CD14-positive monocyte (primary cell): ENCODE results near the gene TNPO3. TPM values are rescaled to one million over a fixed set of nuclear protein-coding genes. Genes with fewer than 3 reads are reported as not detected.

Experiments used
- DNase-seq, 3 donors: peaks; one replicate each; pipeline ENCODE4 v3.0.0-alpha.2; 2011 to 2022
- H2AFZ ChIP-seq: 2 replicates; pipeline ENCODE4 v1.6.0; 2012; ENCODE audit warnings: mild to moderate bottlenecking, low read depth, low read length, inconsistent platforms; ENCODE audit not compliant: insufficient read depth, poor library complexity, severe bottlenecking
- H3K27ac ChIP-seq, 2 donors: 1 replicate in 1 of 2; 2 replicates in 1 of 2; pipeline ENCODE4 v1.5.1; 2012 to 2013; ENCODE audit warnings: low read length in 2 of 2, control low read depth in 1 of 2, inconsistent platforms in 1 of 2, low read depth in 1 of 2, mild to moderate bottlenecking in 1 of 2
- H3K27me3 ChIP-seq, 2 donors: one replicate each; pipeline versions ENCODE4 v1.6.0 to v1.6.1; 2011 to 2013; ENCODE audit warnings: low read length in 2 of 2; ENCODE audit not compliant: control insufficient read depth in 2 of 2, insufficient read depth in 2 of 2
- H3K36me3 ChIP-seq, 2 donors: replicated peaks in 1 of 2; 1 replicate in 1 of 2; 2 replicates in 1 of 2; pipeline versions ENCODE4 v1.5.1 to v1.6.1; 2012 to 2013; ENCODE audit warnings: low read length in 2 of 2, control low read depth in 1 of 2, inconsistent platforms in 1 of 2, mild to moderate bottlenecking in 1 of 2; ENCODE audit not compliant: insufficient read depth in 2 of 2, control insufficient read depth in 1 of 2
- H3K4me1 ChIP-seq, 2 donors: 1 replicate in 1 of 2; 2 replicates in 1 of 2; pipeline versions ENCODE4 v1.5.1 to v1.6.1; 2012 to 2013; ENCODE audit warnings: low read length in 2 of 2, control low read depth in 1 of 2, inconsistent platforms in 1 of 2, mild to moderate bottlenecking in 1 of 2, moderate library complexity in 1 of 2; ENCODE audit not compliant: insufficient read depth in 2 of 2, control insufficient read depth in 1 of 2
- H3K4me2 ChIP-seq: replicated peaks from 2 replicates; pipeline ENCODE3; 2012; ENCODE audit warnings: low read length, moderate library complexity, mild to moderate bottlenecking; ENCODE audit not compliant: poor library complexity, severe bottlenecking; ENCODE audit errors: extremely low read depth
- H3K4me3 ChIP-seq, 3 experiments: fragments of 200-600 bp in 1 of 3; sonication (generic) in 1 of 3; replicated peaks in 1 of 3; 1 replicate in 2 of 3; 2 replicates in 1 of 3; pipeline ENCODE4 v1.5.1; 2011 to 2013; ENCODE audit warnings: low read length in 3 of 3, mild to moderate bottlenecking in 3 of 3, control low read depth in 2 of 3, low read depth in 2 of 3, inconsistent platforms in 1 of 3, moderate library complexity in 1 of 3
- H3K79me2 ChIP-seq: 2 replicates; pipeline ENCODE4 v1.6.0; 2012; ENCODE audit warnings: mild to moderate bottlenecking, control low read depth, inconsistent platforms, low read length, moderate library complexity; ENCODE audit not compliant: insufficient read depth
- H3K9ac ChIP-seq: 2 replicates; pipeline ENCODE4 v1.6.0; 2017; ENCODE audit warnings: low read length, mild to moderate bottlenecking; ENCODE audit not compliant: insufficient read depth, poor library complexity, severe bottlenecking
- H3K9me3 ChIP-seq, 2 donors: replicated peaks in 1 of 2; 1 replicate in 1 of 2; 2 replicates in 1 of 2; pipeline versions ENCODE4 v1.5.1 to v1.6.1; 2012 to 2013; ENCODE audit warnings: low read length in 2 of 2, control low read depth in 1 of 2; ENCODE audit not compliant: control insufficient read depth in 1 of 2, insufficient read depth in 1 of 2
- H4K20me1 ChIP-seq: 2 replicates; pipeline ENCODE4 v1.6.0; 2012; ENCODE audit warnings: mild to moderate bottlenecking, low read length, control low read depth, moderate library complexity; ENCODE audit not compliant: insufficient read depth
- H3K27ac Mint-ChIP-seq, 7 donors: one replicate each; pipeline ENCODE4 v1.8.0; 2020; ENCODE audit warnings: mild to moderate bottlenecking in 7 of 7, mixed read lengths in 7 of 7, moderate library complexity in 6 of 7, inconsistent platforms in 2 of 7
- H3K27me3 Mint-ChIP-seq, 3 donors: one replicate each; pipeline ENCODE4 v1.8.0; 2021 to 2022; ENCODE audit warnings: low read depth in 3 of 3, mild to moderate bottlenecking in 3 of 3, mixed read lengths in 3 of 3, moderate library complexity in 3 of 3, inconsistent platforms in 1 of 3
- H3K36me3 Mint-ChIP-seq, 2 donors: one replicate each; pipeline ENCODE4 v1.8.0; 2020; ENCODE audit warnings: mixed read lengths in 2 of 2, inconsistent platforms in 1 of 2, mild to moderate bottlenecking in 1 of 2
- H3K4me1 Mint-ChIP-seq: one replicate; pipeline ENCODE4 v1.8.0; 2020; ENCODE audit warnings: mild to moderate bottlenecking, mixed read lengths
- H3K4me3 Mint-ChIP-seq, 2 donors: one replicate each; pipeline ENCODE4 v1.8.0; 2020; ENCODE audit warnings: mild to moderate bottlenecking in 2 of 2, mixed read lengths in 2 of 2, moderate library complexity in 1 of 2
- H3K9me3 Mint-ChIP-seq, 7 donors: one replicate each; pipeline ENCODE4 v1.8.0; 2020 to 2022; ENCODE audit warnings: mixed read lengths in 7 of 7, mild to moderate bottlenecking in 6 of 7, moderate library complexity in 6 of 7, inconsistent platforms in 2 of 7
- WGBS: methylation state at CpG from one replicate; pipeline ENCODE4 v1.1.5; 2013; ENCODE audit warnings: missing lambda C conversion rate; ENCODE audit not compliant: insufficient coverage; 5-methylcytosine and 5-hydroxymethylcytosine counted together
- intact Hi-C, 2 donors: fragments of 100-400 bp; cut with micrococcal nuclease; formaldehyde crosslinking; loops; one replicate each; pipeline versions ENCODE4 v1.15.0 to v1.15.1; 2023
- polyA plus RNA-seq, 3 donors: library from polyadenylated mRNA; depleted of rRNA in 1 of 3; unstranded in 2 of 3; stranded (reverse) in 1 of 3; fragments of 300-500 nt in 2 of 3; fragments of >200 nt in 1 of 3; fragmentation: Illumina TruSeq in 2 of 3; gene quantifications; 1 replicate in 2 of 3; 2 replicates in 1 of 3; pipeline ENCODE4 v1.2.3, GENCODE V29; 2012 to 2021
- TF ChIP-seq, protein P1 (sequence below): fragments of 200-600 bp; IDR thresholded peaks from one replicate; pipeline ENCODE4 v1.8.0; 2022; ENCODE audit warnings: antibody characterized with exemption, mild to moderate bottlenecking

TNPO3 gene
- polyA plus RNA-seq, 3 donors = 17.0 to 23.8 (median 19.7) TPM

DNA sequence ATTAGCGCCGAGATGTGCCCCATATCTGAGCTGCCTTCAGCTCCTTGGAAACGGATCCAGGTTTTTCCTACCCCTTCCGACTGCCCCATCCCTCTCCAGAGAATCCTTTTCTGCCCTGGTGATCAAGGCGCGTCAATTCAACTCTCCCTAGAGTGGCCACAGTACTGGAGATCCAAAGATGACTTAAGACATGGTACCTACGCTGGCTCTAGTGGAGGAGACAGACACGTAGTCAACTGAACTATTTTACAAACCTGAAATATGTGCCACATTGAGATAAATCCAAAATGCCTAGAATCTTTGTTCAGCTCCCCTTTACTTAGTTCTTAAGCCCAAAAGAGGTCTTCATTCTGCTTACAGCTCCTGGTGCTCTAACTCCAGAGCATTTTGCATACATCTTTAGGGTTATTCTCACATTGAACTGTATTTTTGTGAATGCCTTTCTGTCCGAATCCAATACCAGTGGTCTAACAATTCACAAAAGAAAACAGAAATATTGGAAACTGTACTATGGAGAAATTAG, 444 bp upstream of the TNPO3 start:
- peak overlapping the region; percentile 98 to 100 for H3K4me3 Mint-ChIP-seq
- Histone ChIP-seq H3K4me1 (peaks cover 14 to 25% of the 10 kb centered on the region in 2 donors), H3K36me3 (no peaks in the 10 kb centered on the region), H3K4me3 (peak overlapping the region; percentile 60 to 98 (median 88)), H4K20me1 (peaks cover 25% of the 10 kb centered on the region), H3K9me3 (no peaks in the 10 kb centered on the region), H3K9ac (peak overlapping the region; percentile 94), H3K79me2 (peaks cover 46% of the 10 kb centered on the region), H3K27ac (peak overlapping the region; percentile 88 to 99), H3K27me3 (no peaks in the 10 kb centered on the region), H2AFZ (peak overlapping the region; percentile 93), H3K4me2 (peak overlapping the region; percentile 83)
- DNase-seq = no peak
- H3K27ac Mint-ChIP-seq = peak overlapping the region; percentile 100
- H3K36me3 Mint-ChIP-seq = peaks cover 4 to 7% of the 10 kb centered on the region in 2 donors
- intact Hi-C loops = no loop called here
- TF ChIP-seq, protein P1, sequence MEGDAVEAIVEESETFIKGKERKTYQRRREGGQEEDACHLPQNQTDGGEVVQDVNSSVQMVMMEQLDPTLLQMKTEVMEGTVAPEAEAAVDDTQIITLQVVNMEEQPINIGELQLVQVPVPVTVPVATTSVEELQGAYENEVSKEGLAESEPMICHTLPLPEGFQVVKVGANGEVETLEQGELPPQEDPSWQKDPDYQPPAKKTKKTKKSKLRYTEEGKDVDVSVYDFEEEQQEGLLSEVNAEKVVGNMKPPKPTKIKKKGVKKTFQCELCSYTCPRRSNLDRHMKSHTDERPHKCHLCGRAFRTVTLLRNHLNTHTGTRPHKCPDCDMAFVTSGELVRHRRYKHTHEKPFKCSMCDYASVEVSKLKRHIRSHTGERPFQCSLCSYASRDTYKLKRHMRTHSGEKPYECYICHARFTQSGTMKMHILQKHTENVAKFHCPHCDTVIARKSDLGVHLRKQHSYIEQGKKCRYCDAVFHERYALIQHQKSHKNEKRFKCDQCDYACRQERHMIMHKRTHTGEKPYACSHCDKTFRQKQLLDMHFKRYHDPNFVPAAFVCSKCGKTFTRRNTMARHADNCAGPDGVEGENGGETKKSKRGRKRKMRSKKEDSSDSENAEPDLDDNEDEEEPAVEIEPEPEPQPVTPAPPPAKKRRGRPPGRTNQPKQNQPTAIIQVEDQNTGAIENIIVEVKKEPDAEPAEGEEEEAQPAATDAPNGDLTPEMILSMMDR = no peak
- H3K4me1 Mint-ChIP-seq = peaks cover 36% of the 10 kb centered on the region
- WGBS = 7% methylated on average over 8 of the region's 9 CpGs
- no peaks in the 10 kb centered on the region for H3K9me3 Mint-ChIP-seq
- peaks cover 2 to 5% (median 3%) of the 10 kb centered on the region in 3 donors for H3K27me3 Mint-ChIP-seq

DNA sequence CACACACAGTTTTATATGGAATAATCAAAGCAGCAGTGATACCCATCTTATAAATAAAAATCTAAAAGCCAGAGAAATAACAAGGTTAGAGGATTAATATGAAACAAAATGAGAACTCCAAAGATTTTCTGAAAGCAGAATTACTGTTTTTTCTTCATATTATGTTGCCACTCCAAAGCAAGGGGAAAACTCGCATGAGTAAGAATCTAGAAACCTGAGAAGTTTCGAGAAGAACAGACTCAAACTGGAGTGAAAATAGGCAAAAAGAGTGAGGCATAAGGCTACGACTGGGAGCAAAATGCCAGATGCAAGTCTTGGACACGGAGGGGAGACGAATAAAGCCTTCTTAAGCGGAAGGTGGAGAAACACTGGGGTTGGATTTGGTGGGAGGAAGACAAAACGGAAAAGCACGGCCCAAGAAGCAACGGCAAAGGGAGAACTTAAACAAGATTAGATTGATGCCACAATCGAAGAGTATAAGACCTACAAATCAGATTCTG, 923 bp downstream of the TNPO3 start:
- peak overlapping the region; percentile 83 for H3K4me2 ChIP-seq
- no peaks in the 10 kb centered on the region for H3K9me3 Mint-ChIP-seq
- peak overlapping the region; percentile 100 for H3K27ac Mint-ChIP-seq
- no peaks in the 10 kb centered on the region for H3K9me3 ChIP-seq
- peaks cover 12 to 19% of the 10 kb centered on the region in 2 donors for H3K36me3 Mint-ChIP-seq
- H3K27me3 ChIP-seq = no peaks in the 10 kb centered on the region
- peaks cover 60% of the 10 kb centered on the region for H3K79me2 ChIP-seq
- DNase-seq = peak in 2 of 3 donors; percentile 19
- peak overlapping the region; percentile 60 to 98 (median 88) for H3K4me3 ChIP-seq
- 0% methylated on average over 10 of the region's 10 CpGs for WGBS
- H3K9ac ChIP-seq = peak overlapping the region; percentile 94
- intact Hi-C loops = loop anchor here in 1 of 2 donors (5.0 kb wide), 1 partner anchor 38 kb away; no protein-coding TSS in a partner anchor
- peak overlapping the region; percentile 93 for H2AFZ ChIP-seq
- peak overlapping the region; percentile 98 to 100 for H3K4me3 Mint-ChIP-seq
- H4K20me1 ChIP-seq = peaks cover 38% of the 10 kb centered on the region
- peaks cover 46% of the 10 kb centered on the region for H3K4me1 Mint-ChIP-seq
- peaks cover 14 to 25% of the 10 kb centered on the region in 2 donors for H3K4me1 ChIP-seq
- peaks cover 0 to 9% of the 10 kb centered on the region in 2 donors for H3K36me3 ChIP-seq
- H3K27me3 Mint-ChIP-seq = peaks cover 0 to 5% (median 0%) of the 10 kb centered on the region in 3 donors
- H3K27ac ChIP-seq = peak overlapping the region; percentile 88 to 99
- TF ChIP-seq, protein P1 = no peak
